HG03045 (cell line): ENCODE data around the gene HYAL4.

Source experiments
- ATAC-seq: cut with Tn5 transposase; IDR thresholded peaks from one replicate; pipeline ENCODE4 v1.9.1; 2021; ENCODE audit warnings: mild to moderate bottlenecking, moderate library complexity; ENCODE audit not compliant: unreplicated experiment

Gene HYAL4

GRCh38 chr7:123901101-123901500, 56.1 kb downstream of the HYAL4 start:
- ATAC-seq, result no peak

GRCh38 chr7:123905714-123906113, 60.7 kb downstream of the HYAL4 start:
- ATAC-seq, result no peak

- no peak for ATAC-seq
Measured at GRCh38 chr7:123916240-123916724, 71.3 kb downstream of the HYAL4 start.

- no peak for ATAC-seq
Measured at GRCh38 chr7:123917878-123918277, 72.9 kb downstream of the HYAL4 start.

GRCh38 chr7:123918309-123918708, 73.3 kb downstream of the HYAL4 start:
- no peak for ATAC-seq

- no peak for ATAC-seq
Measured at GRCh38 chr7:123923599-123923998, 78.6 kb downstream of the HYAL4 start.

- no peak for ATAC-seq
Measured at GRCh38 chr7:123924941-123925340, 80.0 kb downstream of the HYAL4 start, which contains the start of gene SPAM1. Gene SPAM1 (plus strand): TSS chr7:123925241. CDS start chr7:123953571, 28,330 bp downstream.
